Left colon (tissue), 2 donors: ENCODE measurements around the gene LCA5L. TPM values are rescaled to one million over a fixed set of nuclear protein-coding genes. Genes with fewer than 3 reads are reported as not detected.
A peak's percentile ranks its signal among the peaks of the same experiment; 100 is the strongest.

Experiments used
- ATAC-seq: fragments of 200-7000 bp; cut with Tn5 transposase; one replicate; pipeline ENCODE4 v1.9.1; 2020; ENCODE audit warnings: mild to moderate bottlenecking, moderate library complexity
- DNase-seq, 2 donors: peaks; one replicate each; pipeline ENCODE4 v3.0.0-alpha.2; 2020
- intact Hi-C, 2 donors: fragments of 100-400 bp; cut with DNase I in 1 of 2; cut with micrococcal nuclease in 1 of 2; formaldehyde crosslinking; loops; one replicate each; pipeline versions ENCODE4 v1.11.2 to v1.14.0; 2022; cut with DNase I, micrococcal nuclease
- long read RNA-seq: library from polyadenylated mRNA; unstranded; transcript quantifications from one replicate; pipeline ENCODE4 v2.0.0, GENCODE V29; 2021
- total RNA-seq, 2 donors: library from RNA; stranded (reverse); fragmentation: NEBNext Ultra II Directional; extraction: Animal tissue kit (Norgen Biotek cat#: 25700); gene quantifications; one replicate each; pipeline ENCODE4 v1.2.1, GENCODE V29; 2021
- donor health status: DM: no; HTN: no; CAD: no.
- donor health status: DM: yes; HTN: yes; CAD: no.

LCA5L gene
- 1 to 10 TPM in 1 of 2 donors, under 1 TPM in 1; 0.98 to 1.0 TPM for total RNA-seq
- long read RNA-seq, partial matches to known transcripts, result 0 of 2 reads
- long read RNA-seq, other reads (novel, unspliced or antisense), result 2 of 2 reads

DNA sequence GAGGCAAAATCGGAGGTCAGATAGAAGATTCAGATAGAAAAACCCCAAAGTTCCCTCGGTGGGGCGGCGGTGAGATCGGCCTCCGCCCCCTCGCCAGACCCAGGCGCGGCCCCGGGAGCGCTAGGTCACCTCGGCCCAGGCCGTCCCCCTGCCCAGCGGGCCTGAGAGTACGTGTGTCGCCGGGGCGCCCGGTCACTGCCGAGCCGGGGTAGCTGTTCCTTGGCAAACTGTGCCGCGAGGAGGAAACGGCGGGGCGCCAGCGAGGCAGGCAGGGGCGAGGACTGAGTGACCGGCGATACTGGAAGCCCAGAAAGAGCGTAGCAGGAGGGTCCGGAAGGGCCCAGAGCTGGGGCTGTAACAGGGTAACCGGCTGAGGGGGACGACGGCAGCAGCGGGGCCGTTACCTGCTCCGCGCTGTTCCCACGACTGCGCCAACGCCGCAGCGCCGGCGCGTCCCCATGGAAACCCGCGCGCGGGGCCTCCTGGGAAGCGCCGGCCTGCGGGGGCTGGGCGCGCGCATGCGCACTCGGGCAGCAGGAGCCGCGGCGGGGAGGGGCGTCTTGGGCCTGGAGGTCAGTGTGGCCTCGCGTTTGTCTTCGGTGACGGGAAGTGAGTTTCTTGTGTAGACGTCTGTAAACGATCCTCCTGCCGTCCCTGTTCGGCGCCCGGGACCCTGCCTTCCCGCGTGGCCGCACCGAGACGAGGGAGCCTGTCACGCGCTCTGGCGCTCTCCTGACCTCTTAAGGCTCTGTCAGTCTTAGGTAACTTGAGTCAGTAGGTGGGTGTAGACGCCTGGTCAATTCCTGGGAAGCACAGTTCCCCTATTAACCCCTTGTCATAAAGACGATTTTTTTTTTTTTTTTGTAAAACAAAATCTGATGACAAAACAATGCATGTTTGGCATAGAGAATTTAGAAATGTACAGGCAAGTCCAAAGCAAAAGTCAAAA, at the start of gene LCA5L:
TSS of gene LCA5L (minus strand) at position 458 of the 949 bp plus-strand sequence. CDS start 17,285 bp downstream, outside the sequence.
- ATAC-seq (peak; percentile 93), DNase-seq (peak; percentile 89 to 93)
- intact Hi-C loops, result no loop called here

DNA sequence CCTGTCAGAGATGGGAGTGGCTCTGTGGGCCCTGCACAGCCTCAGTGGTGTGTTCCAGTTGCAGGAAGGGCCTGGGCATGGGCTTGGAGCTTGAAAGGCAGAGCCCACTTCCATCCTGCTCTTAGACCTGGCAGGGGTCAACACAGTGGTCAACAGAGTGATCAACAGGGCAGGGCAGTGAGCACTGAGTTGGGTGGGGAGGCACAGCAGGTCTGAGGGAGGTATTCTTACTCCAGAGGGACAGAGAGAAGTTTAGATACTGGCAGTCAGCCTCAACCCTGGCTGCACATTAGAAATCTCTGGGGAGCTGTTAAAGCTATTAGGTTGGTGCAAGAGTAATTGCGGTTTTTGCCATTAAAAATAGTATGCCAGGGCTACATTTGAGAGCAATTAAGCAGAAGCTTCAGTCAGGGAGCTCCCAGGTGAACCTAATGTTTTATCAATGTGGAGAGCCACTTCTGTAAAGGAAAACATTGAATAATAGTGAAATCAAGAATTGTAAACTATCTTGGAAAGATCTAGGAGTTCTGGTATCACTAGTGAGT, 43.9 kb upstream of the LCA5L start:
- ATAC-seq, result no peak
- intact Hi-C loops, result no loop called here
- DNase-seq, result no peak

DNA sequence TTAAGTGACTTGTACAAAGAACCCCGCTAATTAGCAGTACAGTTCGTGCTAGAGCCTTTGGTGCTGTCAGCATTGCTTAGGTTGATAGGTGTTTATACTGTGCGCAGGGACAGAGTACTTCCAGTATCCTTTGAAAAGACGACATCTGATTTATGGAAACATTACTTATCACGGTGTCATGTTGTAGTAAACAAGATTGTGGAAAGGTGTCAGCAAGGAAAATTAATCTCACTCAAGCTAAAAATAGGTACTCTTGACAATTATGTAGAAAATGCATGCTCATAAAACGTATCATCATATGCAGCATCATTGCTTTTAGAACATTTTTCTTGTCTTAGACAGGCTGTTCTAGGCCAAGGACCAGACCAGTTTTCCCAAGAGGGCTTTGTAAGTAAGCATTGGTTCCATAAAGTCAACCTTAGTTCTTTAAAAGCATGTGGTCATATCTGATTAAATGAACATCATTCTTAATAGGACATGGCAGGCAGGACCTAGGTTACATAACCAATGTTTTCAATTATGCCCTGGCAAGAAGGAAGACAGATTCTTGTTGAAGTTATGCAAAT, 39.2 kb upstream of the LCA5L start:
- no peak for ATAC-seq
- DNase-seq, result no peak
- intact Hi-C loops, result no loop called here

DNA sequence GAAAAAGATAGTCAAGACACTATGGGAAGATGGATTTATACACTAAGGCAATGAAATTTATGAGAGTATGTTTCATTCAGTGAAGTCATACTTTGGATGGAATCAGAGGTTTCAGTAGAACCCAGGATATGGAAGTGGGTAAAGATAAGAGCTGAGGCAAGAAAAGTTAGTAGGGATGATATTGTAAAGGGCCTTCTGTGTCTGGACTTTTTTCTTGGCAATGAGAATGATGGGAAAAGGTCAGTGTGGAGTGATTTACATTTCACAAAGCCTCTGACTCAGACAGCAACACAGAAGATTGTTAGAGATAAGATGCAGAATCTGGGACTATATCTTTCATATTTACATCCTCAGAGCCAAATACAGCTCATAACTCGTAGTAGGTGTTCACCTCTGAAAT, 38.3 kb upstream of the LCA5L start:
- DNase-seq, result no peak
- intact Hi-C loops, result no loop called here
- no peak for ATAC-seq

DNA sequence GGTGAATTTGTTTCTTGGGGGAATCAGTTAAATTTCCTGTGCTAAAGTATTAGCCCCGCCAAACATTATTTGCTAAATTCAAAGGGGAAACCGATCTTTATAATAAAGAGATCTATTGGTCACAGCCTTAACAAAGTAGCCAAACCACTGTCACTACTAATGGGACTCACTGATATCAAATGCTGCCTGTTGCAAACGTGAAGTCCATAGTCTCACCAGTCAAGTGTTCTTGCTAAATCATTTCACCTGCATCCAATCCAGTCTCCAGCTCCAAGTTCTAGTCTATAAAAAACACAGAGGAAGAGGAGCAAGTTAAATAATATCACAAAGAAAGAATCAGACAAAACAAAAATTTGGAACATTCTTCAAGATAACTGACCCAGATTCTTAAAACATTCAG, 36.3 kb upstream of the LCA5L start:
- intact Hi-C loops, result no loop called here
- DNase-seq, result no peak
- ATAC-seq, result no peak

DNA sequence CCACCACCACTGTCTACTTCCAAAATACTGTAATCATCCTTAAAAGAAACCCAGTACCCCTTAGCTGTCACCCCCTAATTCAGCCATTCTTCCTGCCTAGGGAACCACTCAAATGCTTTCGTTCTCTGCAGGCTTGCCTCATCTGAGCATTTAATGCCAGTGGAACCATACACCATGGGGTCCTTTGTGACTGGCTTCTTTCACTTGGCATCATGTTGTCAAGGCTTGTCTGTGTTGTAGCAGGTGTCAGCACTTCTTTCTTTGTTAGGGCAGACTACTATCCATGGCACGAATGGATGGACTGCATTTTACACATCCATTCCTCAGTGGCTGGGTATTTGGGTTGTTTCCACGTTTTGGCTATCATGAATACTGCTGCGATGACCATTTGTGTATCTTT, 34.7 kb upstream of the LCA5L start:
- intact Hi-C loops, result no loop called here
- no peak for DNase-seq
- no peak for ATAC-seq

GRCh38 chr21:39479814-39480182, 34.2 kb upstream of the LCA5L start:
- ATAC-seq (no peak), DNase-seq (no peak)
- intact Hi-C loops, result no loop called here

DNA sequence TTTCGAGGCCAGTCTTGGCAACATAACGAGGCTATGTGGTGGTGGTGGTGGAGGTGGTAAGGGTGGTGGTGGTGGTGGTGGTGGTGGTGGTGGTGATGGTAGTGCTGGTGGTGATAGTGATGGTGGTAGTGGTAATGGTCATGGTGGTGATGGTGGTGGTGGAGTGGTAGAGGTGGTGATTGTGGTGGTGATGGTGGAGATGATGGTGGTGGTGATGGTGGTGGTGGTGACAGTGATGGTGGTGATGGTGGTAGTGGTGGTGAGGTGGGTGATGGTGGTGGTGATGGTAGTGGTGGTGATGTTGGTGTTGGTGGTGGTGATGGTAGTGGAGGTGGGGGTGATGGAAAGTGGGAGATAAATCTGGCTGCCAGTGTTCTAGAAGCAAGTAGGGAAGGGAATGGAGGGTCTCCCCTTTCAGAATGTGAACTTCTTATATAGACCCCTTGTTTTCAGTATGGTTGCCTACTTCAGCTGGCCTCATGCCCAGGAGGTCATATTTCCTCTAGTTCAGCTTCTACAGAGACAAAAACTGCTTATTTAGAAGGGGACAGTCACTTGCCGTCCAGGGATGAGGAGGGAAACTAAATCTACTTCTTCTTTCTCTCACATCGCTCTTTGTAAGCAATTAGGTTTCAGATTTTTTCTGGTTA, 33.7 kb upstream of the LCA5L start:
- ATAC-seq (no peak), DNase-seq (no peak)
- intact Hi-C loops, result no loop called here

GRCh38 chr21:39474611-39475010, 29.0 kb upstream of the LCA5L start:
- intact Hi-C loops, result no loop called here
- no peak for DNase-seq

GRCh38 chr21:39472786-39473185, 27.2 kb upstream of the LCA5L start:
- DNase-seq, result no peak
- ATAC-seq, result no peak
- intact Hi-C loops, result no loop called here

More at GRCh38 chr21:39474611-39475010, 29.0 kb upstream of the LCA5L start:
- ATAC-seq, result no peak

GRCh38 chr21:39471598-39471997, 26.0 kb upstream of the LCA5L start:
- ATAC-seq (no peak), DNase-seq (no peak)
- intact Hi-C loops, result no loop called here

DNA sequence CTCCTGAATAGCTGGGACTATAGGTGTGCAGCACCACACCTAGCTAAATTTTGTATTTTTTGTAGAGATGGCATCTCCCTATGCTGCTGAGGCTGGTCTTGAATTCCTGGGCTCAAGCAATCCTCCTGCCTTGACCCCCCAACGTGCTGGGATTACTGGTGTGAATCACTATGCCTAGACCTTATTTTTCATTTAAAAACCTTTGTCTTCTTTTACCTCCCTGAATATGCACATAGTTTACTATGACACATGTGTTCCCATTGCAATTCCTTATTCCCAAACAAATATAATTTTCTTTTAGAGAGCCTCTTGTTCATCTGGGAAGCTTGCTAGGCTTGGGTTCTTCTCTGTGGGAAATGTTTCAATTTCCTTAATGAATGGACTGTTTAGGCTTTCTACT, 23.0 kb upstream of the LCA5L start:
- no peak for DNase-seq
- ATAC-seq, result no peak
- intact Hi-C loops, result no loop called here

DNA sequence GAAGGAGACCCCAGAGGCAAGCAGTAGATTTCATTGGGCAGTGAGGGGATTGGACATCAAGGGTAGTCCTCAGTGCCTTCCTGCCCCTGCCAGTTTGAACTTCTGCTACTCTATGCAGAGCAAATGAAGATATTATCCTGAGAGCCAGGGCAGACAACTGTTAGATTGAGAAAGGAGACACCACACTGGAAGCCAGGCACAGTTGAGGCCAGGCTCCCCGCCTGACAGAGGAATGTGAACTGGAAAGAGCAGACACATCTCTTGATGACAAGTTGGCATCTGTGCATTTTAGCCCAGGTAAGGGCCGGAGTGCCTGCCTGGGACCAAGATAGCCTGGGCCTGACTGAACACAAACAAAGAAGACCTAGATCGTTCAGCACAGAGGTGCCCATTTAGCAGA, 22.2 kb upstream of the LCA5L start:
- DNase-seq (no peak), ATAC-seq (no peak)
- intact Hi-C loops, result no loop called here

- ATAC-seq (no peak), DNase-seq (no peak)
- intact Hi-C loops, result no loop called here
Observed at GRCh38 chr21:39466584-39466983, 21.0 kb upstream of the LCA5L start.

GRCh38 chr21:39463308-39463707, 17.7 kb upstream of the LCA5L start:
- DNase-seq (no peak), ATAC-seq (no peak)
- intact Hi-C loops, result no loop called here

- ATAC-seq (no peak), DNase-seq (no peak)
- intact Hi-C loops, result no loop called here
Observed at GRCh38 chr21:39461419-39461818, 15.8 kb upstream of the LCA5L start.

GRCh38 chr21:39456665-39457064, 11.1 kb upstream of the LCA5L start:
- DNase-seq, result no peak
- ATAC-seq, result no peak
- intact Hi-C loops, result no loop called here

- ATAC-seq (peak; percentile 38), DNase-seq (no peak)
- intact Hi-C loops, result no loop called here
Observed at GRCh38 chr21:39454949-39455668, 9.5 kb upstream of the LCA5L start.

DNA sequence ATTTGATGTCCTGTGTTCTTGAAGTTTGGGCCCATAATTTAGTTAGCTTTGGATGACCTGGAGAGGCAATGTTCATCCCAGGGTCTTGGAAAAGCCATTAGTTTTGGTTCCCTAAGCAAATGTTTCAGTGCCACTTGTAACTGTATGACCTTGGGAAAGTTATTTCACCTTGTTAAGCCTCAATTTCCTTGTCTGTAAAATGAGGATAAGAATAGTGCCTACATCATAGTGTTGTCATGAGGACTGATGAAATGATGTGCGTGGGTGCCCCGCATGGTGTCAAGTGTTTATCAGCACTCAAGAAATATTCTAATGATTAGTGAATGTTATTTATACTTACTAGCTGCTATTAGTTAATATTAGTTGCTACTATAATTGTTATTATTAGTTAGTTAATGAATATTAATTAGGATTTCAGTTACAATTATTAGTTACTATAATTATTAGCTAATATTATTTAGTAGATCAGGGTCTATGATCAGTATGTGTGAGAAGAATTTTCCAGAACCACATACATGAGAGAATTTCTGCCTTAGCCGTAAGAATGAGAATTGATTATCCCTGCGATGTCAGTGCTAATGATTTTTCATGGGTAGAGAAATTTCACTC, 8.1 kb upstream of the LCA5L start:
- ATAC-seq (no peak), DNase-seq (no peak)
- intact Hi-C loops, result no loop called here
